ENCODE measurements around the gene ZNF470.

The ZNF470 gene

GRCh38 chr19:56573914-56574313 lies 6.6 kb downstream of the ZNF470 start:
- peaks cover 57% of the 10 kb centered on the region for H3K36me3 ChIP-seq (ENCODE audit: insufficient read depth, low read length)
- H3K27ac ChIP-seq (ENCODE audit: low read depth, low read length), result no peak overlapping the region
- H3K4me3 ChIP-seq (ENCODE audit: low read depth in 1 of 2, low read length in 2 of 2), result peak overlapping the region in 1 of 2 donors; percentile 58
- no peak overlapping the region for H3K9ac ChIP-seq (ENCODE audit: low read length)
- no peaks in the 10 kb centered on the region for H3K4me1 ChIP-seq (ENCODE audit: insufficient read depth, low read length)
- H3K27me3 ChIP-seq (ENCODE audit: control insufficient read depth in 1 of 2, insufficient read depth in 2 of 2, low read length in 2 of 2), result no peaks in the 10 kb centered on the region
- peaks cover 88% of the 10 kb centered on the region for H3K9me3 ChIP-seq (ENCODE audit: low read length)

DNA sequence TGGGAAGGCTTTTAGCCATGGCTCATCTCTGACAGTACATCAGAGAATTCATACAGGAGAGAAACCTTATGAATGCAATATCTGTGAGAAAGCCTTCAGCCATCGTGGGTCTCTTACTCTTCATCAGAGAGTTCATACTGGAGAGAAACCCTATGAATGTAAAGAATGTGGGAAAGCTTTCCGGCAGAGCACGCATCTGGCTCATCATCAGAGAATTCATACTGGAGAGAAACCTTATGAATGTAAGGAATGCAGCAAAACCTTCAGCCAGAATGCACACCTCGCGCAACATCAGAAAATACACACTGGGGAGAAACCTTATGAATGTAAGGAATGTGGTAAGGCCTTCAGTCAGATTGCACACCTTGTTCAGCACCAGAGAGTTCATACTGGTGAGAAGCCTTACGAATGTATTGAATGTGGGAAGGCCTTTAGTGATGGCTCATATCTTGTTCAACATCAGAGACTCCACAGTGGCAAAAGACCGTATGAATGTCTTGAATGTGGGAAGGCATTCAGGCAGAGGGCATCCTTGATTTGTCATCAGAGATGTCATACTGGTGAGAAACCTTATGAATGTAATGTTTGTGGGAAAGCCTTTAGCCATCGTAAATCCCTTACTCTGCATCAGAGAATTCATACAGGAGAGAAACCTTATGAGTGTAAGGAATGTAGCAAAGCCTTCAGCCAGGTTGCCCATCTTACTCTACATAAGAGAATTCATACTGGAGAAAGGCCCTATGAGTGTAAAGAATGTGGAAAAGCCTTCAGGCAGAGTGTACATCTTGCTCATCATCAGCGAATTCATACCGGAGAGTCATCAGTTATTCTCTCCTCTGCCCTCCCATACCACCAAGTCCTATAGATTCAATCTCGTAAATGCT lies 10.7 kb downstream of the ZNF470 start:
- Histone ChIP-seq H3K4me3 (ENCODE audit: low read depth in 1 of 2, low read length in 2 of 2) (peak overlapping the region; percentile 15 to 33), H3K27me3 (ENCODE audit: control insufficient read depth in 1 of 2, insufficient read depth in 2 of 2, low read length in 2 of 2) (no peaks in the 10 kb centered on the region), H3K27ac (ENCODE audit: low read depth, low read length) (no peak overlapping the region), H3K9ac (ENCODE audit: low read length) (no peak overlapping the region), H3K9me3 (ENCODE audit: low read length) (peaks cover 91% of the 10 kb centered on the region), H3K4me1 (ENCODE audit: insufficient read depth, low read length) (no peaks in the 10 kb centered on the region), H3K36me3 (ENCODE audit: insufficient read depth, low read length) (peaks cover 43% of the 10 kb centered on the region)

DNA sequence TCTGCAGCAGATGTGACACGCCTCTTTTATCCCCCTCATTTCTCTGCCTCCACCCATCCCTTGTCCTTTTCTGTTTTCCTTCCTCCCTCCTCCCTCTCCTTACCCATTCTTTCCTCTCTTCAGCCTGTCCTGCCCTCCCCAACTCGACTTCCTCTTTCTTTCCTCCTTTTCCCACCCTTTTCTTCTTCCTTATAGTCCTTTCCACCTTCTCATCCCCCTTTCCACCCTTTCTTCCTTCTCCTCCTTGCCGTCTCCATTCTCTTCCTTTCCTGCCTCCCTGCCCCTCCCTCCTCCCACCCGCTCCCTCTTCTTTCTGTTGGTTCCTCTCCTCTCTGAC lies 27.1 kb downstream of the ZNF470 start:
- Histone ChIP-seq H3K27ac (ENCODE audit: low read depth, low read length) (no peak overlapping the region), H3K4me3 (ENCODE audit: low read depth in 1 of 2, low read length in 2 of 2) (peak overlapping the region; percentile 70 to 96), H3K9me3 (ENCODE audit: low read length) (peaks cover 3% of the 10 kb centered on the region), H3K9ac (ENCODE audit: low read length) (no peak overlapping the region), H3K36me3 (ENCODE audit: insufficient read depth, low read length) (no peaks in the 10 kb centered on the region), H3K27me3 (ENCODE audit: control insufficient read depth in 1 of 2, insufficient read depth in 2 of 2, low read length in 2 of 2) (no peaks in the 10 kb centered on the region), H3K4me1 (ENCODE audit: insufficient read depth, low read length) (peaks cover 13% of the 10 kb centered on the region)

DNA sequence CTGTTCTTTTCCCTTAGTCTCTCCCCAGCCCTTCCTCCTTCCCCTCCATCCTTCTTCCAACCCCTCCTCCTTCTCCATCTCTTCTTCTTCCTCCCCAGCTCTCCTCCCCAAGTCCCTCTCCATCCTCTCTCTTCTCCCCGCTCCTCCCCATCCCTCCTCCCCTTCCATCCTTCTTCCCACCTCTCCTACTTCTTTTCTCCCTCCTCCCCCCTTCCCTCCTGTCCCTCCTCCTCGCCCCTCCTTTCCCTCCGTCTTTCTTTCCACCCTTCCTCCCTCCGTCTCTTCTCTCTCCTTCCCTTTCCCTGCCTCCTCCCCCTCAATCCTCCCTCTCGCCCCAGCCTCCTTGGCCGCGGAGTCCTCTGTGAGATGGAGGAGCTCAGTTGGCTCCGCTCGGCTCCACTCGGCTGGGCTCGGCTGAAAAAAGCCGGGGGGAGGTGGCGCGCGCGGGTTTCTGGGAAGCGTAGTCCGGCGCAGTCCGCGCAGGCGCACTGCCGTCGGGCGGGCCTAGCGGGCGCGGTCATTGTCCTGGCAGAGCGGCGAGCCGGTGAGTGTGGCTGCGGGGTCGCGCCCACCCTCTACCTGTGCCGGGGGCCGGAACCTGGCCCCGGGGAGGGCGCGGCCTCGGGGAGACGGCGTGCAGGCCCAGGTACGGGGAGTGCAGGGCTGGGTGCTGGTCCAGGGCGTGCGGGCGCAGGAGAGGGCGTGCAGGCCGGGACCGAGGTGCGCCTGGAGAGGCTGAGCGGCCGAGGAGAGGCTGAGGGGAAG lies 27.7 kb downstream of the ZNF470 start, which contains the start of gene ZNF71:
Gene ZNF71 (plus strand): TSS at position 520 of the 765 bp plus-strand sequence. CDS start 6,257 bp downstream, outside the sequence.
- peak within 1 kb of the TSS; percentile 21 for H3K27ac ChIP-seq (ENCODE audit: low read depth, low read length)
- peaks cover 13% of the 10 kb centered on the region for H3K4me1 ChIP-seq (ENCODE audit: insufficient read depth, low read length)
- H3K27me3 ChIP-seq (ENCODE audit: control insufficient read depth in 1 of 2, insufficient read depth in 2 of 2, low read length in 2 of 2), result no peaks in the 10 kb centered on the region

GRCh38 chr19:56595548-56595899 lies 28.3 kb downstream of the ZNF470 start:
- Histone ChIP-seq H3K36me3 (ENCODE audit: insufficient read depth, low read length) (peaks cover 1% of the 10 kb centered on the region), H3K9me3 (ENCODE audit: low read length) (peaks cover 3% of the 10 kb centered on the region), H3K27ac (ENCODE audit: low read depth, low read length) (peak overlapping the region; percentile 21), H3K4me1 (ENCODE audit: insufficient read depth, low read length) (peaks cover 13% of the 10 kb centered on the region), H3K9ac (ENCODE audit: low read length) (peak overlapping the region; percentile 80), H3K27me3 (ENCODE audit: control insufficient read depth in 1 of 2, insufficient read depth in 2 of 2, low read length in 2 of 2) (no peaks in the 10 kb centered on the region), H3K4me3 (ENCODE audit: low read depth in 1 of 2, low read length in 2 of 2) (peak overlapping the region; percentile 70 to 96)

More for the DNA sequence above, 27.7 kb downstream of the ZNF470 start, which contains the start of gene ZNF71:
- Histone ChIP-seq H3K9ac (ENCODE audit: low read length) (peak within 1 kb of the TSS; percentile 80), H3K9me3 (ENCODE audit: low read length) (peaks cover 3% of the 10 kb centered on the region), H3K36me3 (ENCODE audit: insufficient read depth, low read length) (no peaks in the 10 kb centered on the region), H3K4me3 (ENCODE audit: low read depth in 1 of 2, low read length in 2 of 2) (peak within 1 kb of the TSS; percentile 70 to 96)

DNA sequence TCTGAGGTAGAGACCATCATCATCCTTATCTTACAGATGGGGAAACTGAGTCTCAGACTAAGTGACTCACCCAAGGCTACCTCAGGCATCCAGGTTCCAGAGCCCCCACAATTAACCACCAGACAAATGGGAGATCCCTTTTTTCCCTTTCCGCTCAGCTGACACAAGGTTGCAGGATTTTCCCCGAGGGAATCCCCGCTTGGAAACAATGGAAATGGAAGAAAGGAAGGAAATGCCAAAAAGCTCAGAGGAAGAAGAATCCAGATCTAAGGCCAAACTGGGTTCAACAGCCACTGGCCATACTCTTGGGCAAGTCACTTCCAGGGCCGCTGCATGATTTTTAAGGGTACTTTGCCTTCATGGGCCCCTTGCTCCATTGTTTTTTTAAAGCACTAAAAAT lies 29.4 kb downstream of the ZNF470 start:
- Histone ChIP-seq H3K27me3 (ENCODE audit: control insufficient read depth in 1 of 2, insufficient read depth in 2 of 2, low read length in 2 of 2) (no peaks in the 10 kb centered on the region), H3K4me3 (ENCODE audit: low read depth in 1 of 2, low read length in 2 of 2) (peak overlapping the region in 1 of 2 donors; percentile 96), H3K9me3 (ENCODE audit: low read length) (peaks cover 3% of the 10 kb centered on the region), H3K27ac (ENCODE audit: low read depth, low read length) (no peak overlapping the region), H3K36me3 (ENCODE audit: insufficient read depth, low read length) (peaks cover 13% of the 10 kb centered on the region), H3K9ac (ENCODE audit: low read length) (no peak overlapping the region), H3K4me1 (ENCODE audit: insufficient read depth, low read length) (peaks cover 13% of the 10 kb centered on the region)

GRCh38 chr19:56597696-56598095 lies 30.4 kb downstream of the ZNF470 start:
- Histone ChIP-seq H3K27ac (ENCODE audit: low read depth, low read length) (no peak overlapping the region), H3K36me3 (ENCODE audit: insufficient read depth, low read length) (peaks cover 18% of the 10 kb centered on the region), H3K4me1 (ENCODE audit: insufficient read depth, low read length) (peaks cover 13% of the 10 kb centered on the region)

DNA sequence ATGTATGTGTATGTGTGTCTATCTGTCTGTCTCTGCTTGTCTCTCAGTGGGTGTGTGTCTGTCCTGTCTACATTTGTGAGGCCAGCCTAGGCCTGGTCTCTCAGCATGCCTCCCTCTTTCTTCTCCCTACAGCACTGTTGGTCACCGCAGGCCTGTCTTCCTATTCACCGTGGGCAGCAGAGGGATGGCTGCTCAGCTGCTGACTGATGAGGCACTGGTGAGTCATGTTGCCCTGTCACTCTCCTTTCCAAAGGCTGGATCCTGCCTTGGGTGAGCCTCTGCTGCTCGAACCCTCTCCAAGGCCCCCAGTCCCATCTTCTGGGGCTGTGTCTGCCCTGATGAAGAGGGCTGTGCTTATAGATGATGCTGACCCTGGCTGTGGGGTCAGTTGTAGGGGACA lies 34.1 kb downstream of the ZNF470 start:
- H3K27me3 ChIP-seq (ENCODE audit: control insufficient read depth in 1 of 2, insufficient read depth in 2 of 2, low read length in 2 of 2), result no peaks in the 10 kb centered on the region
- no peak overlapping the region for H3K9ac ChIP-seq (ENCODE audit: low read length)
- H3K9me3 ChIP-seq (ENCODE audit: low read length), result peaks cover 18% of the 10 kb centered on the region
- peaks cover 4% of the 10 kb centered on the region for H3K4me1 ChIP-seq (ENCODE audit: insufficient read depth, low read length)
- H3K27ac ChIP-seq (ENCODE audit: low read depth, low read length), result no peak overlapping the region
- peaks cover 25% of the 10 kb centered on the region for H3K36me3 ChIP-seq (ENCODE audit: insufficient read depth, low read length)
- H3K4me3 ChIP-seq (ENCODE audit: low read depth in 1 of 2, low read length in 2 of 2), result no peak overlapping the region

More at GRCh38 chr19:56597696-56598095, 30.4 kb downstream of the ZNF470 start:
- Histone ChIP-seq H3K9me3 (ENCODE audit: low read length) (peaks cover 3% of the 10 kb centered on the region), H3K27me3 (ENCODE audit: control insufficient read depth in 1 of 2, insufficient read depth in 2 of 2, low read length in 2 of 2) (no peaks in the 10 kb centered on the region), H3K9ac (ENCODE audit: low read length) (no peak overlapping the region), H3K4me3 (ENCODE audit: low read depth in 1 of 2, low read length in 2 of 2) (no peak overlapping the region)

- H3K9ac ChIP-seq (ENCODE audit: low read length), result no peak overlapping the region
- H3K4me3 ChIP-seq (ENCODE audit: low read depth in 1 of 2, low read length in 2 of 2), result no peak overlapping the region
- no peak overlapping the region for H3K27ac ChIP-seq (ENCODE audit: low read depth, low read length)
- H3K36me3 ChIP-seq (ENCODE audit: insufficient read depth, low read length), result peaks cover 25% of the 10 kb centered on the region
- peaks cover 18% of the 10 kb centered on the region for H3K9me3 ChIP-seq (ENCODE audit: low read length)
- no peaks in the 10 kb centered on the region for H3K4me1 ChIP-seq (ENCODE audit: insufficient read depth, low read length)
- no peaks in the 10 kb centered on the region for H3K27me3 ChIP-seq (ENCODE audit: control insufficient read depth in 1 of 2, insufficient read depth in 2 of 2, low read length in 2 of 2)
Observed at GRCh38 chr19:56603829-56604228, 36.6 kb downstream of the ZNF470 start.

DNA sequence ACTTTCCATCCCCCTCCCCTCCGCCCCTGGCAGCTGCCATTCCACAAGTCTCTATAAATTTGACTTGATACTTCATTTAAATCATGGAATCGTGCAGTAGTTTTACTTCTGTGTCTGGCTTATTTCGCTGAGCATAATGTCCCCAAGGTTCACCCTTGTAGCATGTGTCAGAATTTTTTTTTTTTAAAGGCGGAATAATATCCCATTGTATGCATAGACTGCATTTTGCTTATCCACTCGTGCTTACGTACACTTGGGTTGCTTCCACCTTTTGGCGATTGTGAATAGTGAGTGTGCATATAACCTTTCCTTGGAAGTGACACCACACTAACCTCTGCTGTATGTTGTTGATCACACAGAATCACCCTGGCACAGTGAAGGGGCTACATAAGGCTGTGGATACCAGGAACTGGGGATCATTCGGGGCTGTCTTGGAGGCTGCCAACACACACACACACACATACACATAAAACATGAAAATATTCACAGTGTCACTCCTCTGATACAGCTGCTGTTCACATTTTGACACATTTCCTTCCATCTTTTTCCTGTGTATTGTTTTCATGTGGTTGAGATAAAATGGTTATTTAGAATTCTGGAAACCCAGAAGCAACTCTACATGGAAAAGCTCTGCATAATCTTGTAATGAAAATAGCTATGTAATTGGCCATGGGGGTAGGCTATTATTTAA lies 41.2 kb downstream of the ZNF470 start:
- Histone ChIP-seq H3K27me3 (ENCODE audit: control insufficient read depth in 1 of 2, insufficient read depth in 2 of 2, low read length in 2 of 2) (no peaks in the 10 kb centered on the region), H3K27ac (ENCODE audit: low read depth, low read length) (no peak overlapping the region), H3K9me3 (ENCODE audit: low read length) (peaks cover 15% of the 10 kb centered on the region), H3K36me3 (ENCODE audit: insufficient read depth, low read length) (peaks cover 12% of the 10 kb centered on the region), H3K4me1 (ENCODE audit: insufficient read depth, low read length) (no peaks in the 10 kb centered on the region), H3K9ac (ENCODE audit: low read length) (no peak overlapping the region), H3K4me3 (ENCODE audit: low read depth in 1 of 2, low read length in 2 of 2) (no peak overlapping the region)

DNA sequence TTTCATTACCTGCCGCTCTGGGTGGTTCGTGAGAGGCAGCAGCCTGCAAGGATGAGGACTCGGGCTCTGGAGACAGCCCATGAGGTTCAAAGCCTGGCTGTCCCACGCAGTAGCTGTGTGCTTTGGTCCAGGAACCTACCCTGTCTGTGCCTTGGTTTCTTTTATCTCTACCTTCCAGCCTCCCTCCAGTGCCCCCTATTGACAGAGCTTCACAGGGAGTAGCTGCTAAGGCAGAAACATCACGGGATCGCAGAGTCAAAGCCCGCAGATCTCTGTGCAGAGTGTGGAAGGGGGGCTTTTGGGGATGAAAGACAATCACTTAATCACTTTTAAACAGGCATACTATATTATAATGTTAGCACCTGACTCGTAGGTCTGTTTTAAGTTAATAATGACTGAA lies 44.0 kb downstream of the ZNF470 start:
- H3K4me1 ChIP-seq (ENCODE audit: insufficient read depth, low read length), result no peaks in the 10 kb centered on the region
- peaks cover 4% of the 10 kb centered on the region for H3K36me3 ChIP-seq (ENCODE audit: insufficient read depth, low read length)
- H3K9me3 ChIP-seq (ENCODE audit: low read length), result peaks cover 3% of the 10 kb centered on the region
- H3K27ac ChIP-seq (ENCODE audit: low read depth, low read length), result no peak overlapping the region
- no peaks in the 10 kb centered on the region for H3K27me3 ChIP-seq (ENCODE audit: control insufficient read depth in 1 of 2, insufficient read depth in 2 of 2, low read length in 2 of 2)
- no peak overlapping the region for H3K9ac ChIP-seq (ENCODE audit: low read length)
- no peak overlapping the region for H3K4me3 ChIP-seq (ENCODE audit: low read depth in 1 of 2, low read length in 2 of 2)
